ENCODE data around the gene BTN1A1. TPM values are rescaled to one million over a fixed set of nuclear protein-coding genes. Genes with fewer than 3 reads are reported as not detected.
A peak's percentile ranks its signal among the peaks of the same experiment; 100 is the strongest.

BTN1A1 gene
- total RNA-seq, 1 donor from 2014 or later, result not detected

- H3K4me3 ChIP-seq (ENCODE audit: low read depth, low read length), result no peak overlapping the region
- H3K36me3 ChIP-seq (ENCODE audit: control insufficient read depth, insufficient read depth, low read length), result no peaks in the 10 kb centered on the region
- TF ChIP-seq CTCF (IDR thresholded peaks at IDR 0.05; ENCODE audit: insufficient read depth, low read length, poor library complexity, severe bottlenecking), result no peak
- H3K27me3 ChIP-seq (ENCODE audit: control insufficient read depth, insufficient read depth, low read length), result no peaks in the 10 kb centered on the region
- DNase-seq (ENCODE audit: low read depth), result no peak
Measured at GRCh38 chr6:26493258-26493657, 6.8 kb upstream of the BTN1A1 start.

DNA sequence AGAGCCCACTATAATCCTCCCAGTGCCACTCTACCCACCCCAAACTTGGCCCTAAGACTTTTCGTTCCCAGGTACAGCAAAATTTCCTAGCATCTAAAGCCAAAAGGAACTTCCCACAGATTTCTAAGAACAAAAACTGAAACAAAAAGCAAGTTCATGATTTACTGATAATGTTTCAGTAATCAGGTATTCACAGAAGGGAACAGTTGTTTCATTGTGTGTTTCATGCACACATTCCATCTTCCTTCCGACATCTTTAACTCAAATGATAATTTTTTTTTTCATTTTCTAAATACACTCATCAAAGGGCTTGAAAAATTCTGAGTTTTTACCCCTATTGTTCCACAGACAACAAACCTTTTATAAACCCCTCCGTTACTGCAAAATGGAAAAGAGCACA, 6.0 kb upstream of the BTN1A1 start:
- no peak for DNase-seq (ENCODE audit: low read depth)
- TF ChIP-seq CTCF (IDR thresholded peaks at IDR 0.05; ENCODE audit: insufficient read depth, low read length, poor library complexity, severe bottlenecking), result no peak

DNA sequence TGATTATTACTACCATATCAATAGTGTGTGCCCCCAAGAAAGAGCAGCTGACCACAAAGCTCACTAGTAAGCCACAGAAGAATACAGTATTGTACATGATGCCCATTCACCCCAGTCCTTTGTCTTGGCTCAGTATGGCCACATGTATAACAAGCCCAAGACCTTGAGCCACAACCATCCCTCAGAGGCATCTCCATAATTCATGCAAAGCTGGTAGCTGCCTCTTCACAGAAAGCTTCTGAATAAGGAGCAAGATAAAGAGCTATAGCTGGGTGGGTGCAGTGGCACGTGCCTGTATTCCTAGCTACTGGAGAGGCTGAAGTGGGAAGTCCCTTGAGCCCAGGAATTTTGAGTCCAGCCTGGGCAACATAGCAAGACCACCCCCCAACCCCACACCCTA, 4.8 kb upstream of the BTN1A1 start:
- Histone ChIP-seq H3K27me3 (ENCODE audit: control insufficient read depth, insufficient read depth, low read length) (no peaks in the 10 kb centered on the region), H3K36me3 (ENCODE audit: control insufficient read depth, insufficient read depth, low read length) (no peaks in the 10 kb centered on the region), H3K4me3 (ENCODE audit: low read depth, low read length) (no peak overlapping the region)
- no peak for DNase-seq (ENCODE audit: low read depth)
- TF ChIP-seq CTCF (IDR thresholded peaks at IDR 0.05; ENCODE audit: insufficient read depth, low read length, poor library complexity, severe bottlenecking), result no peak

More for the DNA sequence above, 6.0 kb upstream of the BTN1A1 start:
- Histone ChIP-seq H3K4me3 (ENCODE audit: low read depth, low read length) (no peak overlapping the region), H3K36me3 (ENCODE audit: control insufficient read depth, insufficient read depth, low read length) (no peaks in the 10 kb centered on the region), H3K27me3 (ENCODE audit: control insufficient read depth, insufficient read depth, low read length) (no peaks in the 10 kb centered on the region)

DNA sequence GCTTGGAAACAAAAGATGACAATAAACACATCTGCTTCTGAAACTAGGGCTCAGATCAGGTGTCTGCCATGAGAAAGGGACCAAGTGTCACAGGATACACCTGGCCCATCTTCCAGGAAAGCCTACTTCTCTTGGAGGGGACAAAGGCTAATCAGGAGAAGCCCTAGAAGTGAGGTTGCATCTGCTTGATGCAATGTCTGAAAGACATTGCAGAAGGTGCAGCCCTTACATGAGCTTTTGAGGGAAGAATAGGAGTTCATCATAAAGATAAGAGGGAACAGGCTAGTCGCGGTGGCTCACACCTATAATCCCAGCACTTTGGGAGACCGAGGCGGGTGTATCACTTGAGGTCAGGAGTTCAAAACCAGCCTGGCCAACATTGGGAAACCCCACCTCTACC, 2.5 kb upstream of the BTN1A1 start:
- Histone ChIP-seq H3K36me3 (ENCODE audit: control insufficient read depth, insufficient read depth, low read length) (no peaks in the 10 kb centered on the region), H3K4me3 (ENCODE audit: low read depth, low read length) (no peak overlapping the region), H3K27me3 (ENCODE audit: control insufficient read depth, insufficient read depth, low read length) (peaks cover 10% of the 10 kb centered on the region)
- no peak for TF ChIP-seq CTCF (IDR thresholded peaks at IDR 0.05; ENCODE audit: insufficient read depth, low read length, poor library complexity, severe bottlenecking)
- DNase-seq (ENCODE audit: low read depth), result no peak

- no peak for DNase-seq (ENCODE audit: low read depth)
- Histone ChIP-seq H3K4me3 (ENCODE audit: low read depth, low read length) (peak overlapping the region; percentile 15), H3K27me3 (ENCODE audit: control insufficient read depth, insufficient read depth, low read length) (peaks cover 10% of the 10 kb centered on the region), H3K36me3 (ENCODE audit: control insufficient read depth, insufficient read depth, low read length) (no peaks in the 10 kb centered on the region)
- no peak for TF ChIP-seq CTCF (IDR thresholded peaks at IDR 0.05; ENCODE audit: insufficient read depth, low read length, poor library complexity, severe bottlenecking)
Measured at GRCh38 chr6:26501482-26501986, 1.4 kb downstream of the BTN1A1 start.

DNA sequence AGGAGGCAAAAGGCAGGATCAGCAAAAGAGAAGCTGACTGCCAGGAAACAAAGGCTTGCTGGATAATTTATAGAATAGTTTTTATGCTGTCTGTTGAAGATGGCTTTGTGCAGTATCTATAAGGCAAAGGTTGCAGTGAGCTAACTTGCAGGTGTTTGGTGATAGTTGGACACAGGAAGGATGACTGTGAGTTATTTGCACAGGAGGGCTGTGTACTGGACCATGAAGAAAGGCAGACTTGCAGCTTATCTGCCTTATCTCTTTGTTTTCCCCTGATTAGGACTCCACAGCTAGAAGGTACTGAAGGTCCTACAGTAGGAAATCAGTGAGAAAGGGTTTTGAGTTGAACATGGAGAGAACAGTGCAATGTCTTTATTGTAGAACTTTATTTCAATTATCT, 2.1 kb downstream of the BTN1A1 start:
- Histone ChIP-seq H3K27me3 (ENCODE audit: control insufficient read depth, insufficient read depth, low read length) (peaks cover 10% of the 10 kb centered on the region), H3K4me3 (ENCODE audit: low read depth, low read length) (no peak overlapping the region), H3K36me3 (ENCODE audit: control insufficient read depth, insufficient read depth, low read length) (no peaks in the 10 kb centered on the region)
- no peak for DNase-seq (ENCODE audit: low read depth)
- TF ChIP-seq CTCF (IDR thresholded peaks at IDR 0.05; ENCODE audit: insufficient read depth, low read length, poor library complexity, severe bottlenecking), result no peak
